ENCODE results near the gene SLU7.

- no peak for TF ChIP-seq CTCF (IDR thresholded peaks at IDR 0.05)
- no peak for TF ChIP-seq POLR2A (IDR thresholded peaks at IDR 0.05)
Observed at GRCh38 chr5:160445751-160446150, 26.9 kb upstream of the SLU7 start.
